ENCODE data around the gene S1PR2.
"Not testable (repeated sequence)": the region's sequence is repeated elsewhere in the genome, so short reads cannot be mapped to it uniquely, and the experiment has no call there.

Gene S1PR2

GRCh38 chr19:10189616-10190015, 41.5 kb downstream of the S1PR2 start:
- peak in 1 of 5 experiments; percentile 69 for DNase-seq

- DNase-seq: no peak
Observed at GRCh38 chr19:10187315-10187714, 43.8 kb downstream of the S1PR2 start.

- DNase-seq: no peak
Observed at GRCh38 chr19:10184636-10185035, 46.5 kb downstream of the S1PR2 start.

GRCh38 chr19:10183926-10184325, 47.2 kb downstream of the S1PR2 start:
- no peak for DNase-seq

- DNase-seq: no peak
Observed at GRCh38 chr19:10182847-10183246, 48.3 kb downstream of the S1PR2 start.

- no peak for DNase-seq
Observed at GRCh38 chr19:10182076-10182475, 49.1 kb downstream of the S1PR2 start.

- no peak for DNase-seq
Observed at GRCh38 chr19:10180459-10180858, 50.7 kb downstream of the S1PR2 start.

- not testable (repeated sequence) for DNase-seq
Observed at GRCh38 chr19:10180024-10180423, 51.1 kb downstream of the S1PR2 start.

- no peak for DNase-seq
Observed at GRCh38 chr19:10173527-10173926, 57.6 kb downstream of the S1PR2 start.

All from T-helper 2 cell (primary cell).